Measurements from ENCODE around the gene TRMT44.

Gene TRMT44

DNA sequence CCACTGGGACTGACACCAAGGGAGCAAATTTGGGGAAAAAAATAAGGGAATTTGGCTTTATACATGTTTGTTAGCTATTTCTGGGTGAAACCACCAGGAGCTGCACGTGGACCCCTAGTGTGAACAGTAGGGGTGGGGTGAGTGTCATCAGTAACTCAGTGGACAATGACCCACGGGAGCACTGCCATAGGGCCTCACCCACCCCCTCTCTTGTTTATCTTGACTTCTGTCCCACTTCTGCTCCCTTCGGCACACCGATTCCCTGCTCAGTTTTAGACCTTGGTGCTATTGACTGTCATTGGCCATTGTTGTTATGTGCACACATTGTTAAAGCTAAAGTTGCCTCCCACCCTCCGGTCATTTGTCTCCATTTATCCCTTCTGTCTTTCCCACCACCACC lies 9.0 kb upstream of the TRMT44 start:
- no peak overlapping the region for H3K4me3 ChIP-seq (ENCODE audit: control insufficient read depth in 1 of 7, extremely low read depth in 1 of 7, insufficient read depth in 4 of 7, low read depth in 2 of 7, low read length in 6 of 7)
- no peaks in the 10 kb centered on the region for H3K27me3 ChIP-seq (replicated peaks in 2 of 5; ENCODE audit: control insufficient read depth in 4 of 5, insufficient read depth in 5 of 5, low read length in 4 of 5)
- H3K4me1 ChIP-seq (ENCODE audit: control extremely low read depth in 1 of 4, control insufficient read depth in 4 of 4, insufficient read depth in 4 of 4, low read length in 3 of 4) = peaks cover 6 to 28% (median 24%) of the 10 kb centered on the region in 4 experiments
- no peak for DNase-seq
- no peak overlapping the region for H3K27ac ChIP-seq (ENCODE audit: insufficient read depth in 1 of 2, low read depth in 1 of 2, low read length in 2 of 2, poor library complexity in 1 of 2, severe bottlenecking in 2 of 2)
- H3K9me3 ChIP-seq (ENCODE audit: control extremely low read depth in 1 of 5, control insufficient read depth in 4 of 5, insufficient read depth in 2 of 5, low read depth in 1 of 5, low read length in 4 of 5) = no peaks in the 10 kb centered on the region
- H3K36me3 ChIP-seq (ENCODE audit: control insufficient read depth in 4 of 4, insufficient read depth in 4 of 4, low read length in 3 of 4) = peaks cover 0 to 3% (median 0%) of the 10 kb centered on the region in 4 experiments
- ChIA-PET POLR2A (no interaction called here), CTCF (interaction anchor here (1.2 kb wide), 1 partner anchor 30 kb away, joined by 3 read pairs; no protein-coding TSS in a partner anchor)
- WGBS (ENCODE audit: insufficient coverage) = 100% methylated on average over 4 of the region's 5 CpGs

DNA sequence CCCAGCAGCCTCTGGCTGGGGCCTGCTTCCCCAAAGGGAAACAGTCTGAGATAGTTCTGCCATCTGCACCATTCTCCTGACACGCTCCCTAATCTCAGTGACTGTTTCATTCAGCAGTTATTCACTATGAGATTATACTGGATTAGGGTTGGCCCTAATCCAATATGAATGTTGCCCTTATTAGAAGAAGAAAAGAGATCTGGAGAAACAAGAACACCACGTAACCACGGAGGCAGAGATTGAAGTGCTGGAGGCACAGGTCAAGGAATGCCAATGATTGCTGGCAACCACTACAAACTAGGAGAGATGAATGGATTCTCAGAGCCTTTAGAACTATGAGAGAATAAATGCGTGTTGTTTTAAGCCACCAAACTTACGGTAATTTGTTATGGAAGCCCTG lies 7.4 kb upstream of the TRMT44 start:
- peaks cover 0 to 3% (median 0%) of the 10 kb centered on the region in 4 experiments for H3K36me3 ChIP-seq (ENCODE audit: control insufficient read depth in 4 of 4, insufficient read depth in 4 of 4, low read length in 3 of 4)
- 100% methylated on average over 1 of the region's 5 CpGs for WGBS (ENCODE audit: insufficient coverage)
- POLR2A ChIA-PET = no interaction called here

GRCh38 chr4:8434251-8435073 lies 6.1 kb upstream of the TRMT44 start:
- Histone ChIP-seq H3K27ac (ENCODE audit: insufficient read depth in 1 of 2, low read depth in 1 of 2, low read length in 2 of 2, poor library complexity in 1 of 2, severe bottlenecking in 2 of 2) (no peak overlapping the region), H3K9me3 (ENCODE audit: control extremely low read depth in 1 of 5, control insufficient read depth in 4 of 5, insufficient read depth in 2 of 5, low read depth in 1 of 5, low read length in 4 of 5) (no peaks in the 10 kb centered on the region), H3K4me1 (ENCODE audit: control extremely low read depth in 1 of 4, control insufficient read depth in 4 of 4, insufficient read depth in 4 of 4, low read length in 3 of 4) (peaks cover 3 to 19% (median 13%) of the 10 kb centered on the region in 4 experiments), H3K4me3 (ENCODE audit: control insufficient read depth in 1 of 7, extremely low read depth in 1 of 7, insufficient read depth in 4 of 7, low read depth in 2 of 7, low read length in 6 of 7) (no peak overlapping the region), H3K27me3 (replicated peaks in 2 of 5; ENCODE audit: control insufficient read depth in 4 of 5, insufficient read depth in 5 of 5, low read length in 4 of 5) (no peaks in the 10 kb centered on the region), H3K36me3 (ENCODE audit: control insufficient read depth in 4 of 4, insufficient read depth in 4 of 4, low read length in 3 of 4) (peaks cover 0 to 3% (median 0%) of the 10 kb centered on the region in 4 experiments)
- WGBS (ENCODE audit: insufficient coverage) = over 99% methylated on average over 17 of the region's 21 CpGs
- ChIA-PET POLR2A (no interaction called here), CTCF (no interaction called here)
- no peak for DNase-seq

More for the DNA sequence above, 7.4 kb upstream of the TRMT44 start:
- Histone ChIP-seq H3K4me1 (ENCODE audit: control extremely low read depth in 1 of 4, control insufficient read depth in 4 of 4, insufficient read depth in 4 of 4, low read length in 3 of 4) (peaks cover 6 to 21% (median 19%) of the 10 kb centered on the region in 4 experiments), H3K27ac (ENCODE audit: insufficient read depth in 1 of 2, low read depth in 1 of 2, low read length in 2 of 2, poor library complexity in 1 of 2, severe bottlenecking in 2 of 2) (no peak overlapping the region), H3K4me3 (ENCODE audit: control insufficient read depth in 1 of 7, extremely low read depth in 1 of 7, insufficient read depth in 4 of 7, low read depth in 2 of 7, low read length in 6 of 7) (no peak overlapping the region), H3K27me3 (replicated peaks in 2 of 5; ENCODE audit: control insufficient read depth in 4 of 5, insufficient read depth in 5 of 5, low read length in 4 of 5) (no peaks in the 10 kb centered on the region), H3K9me3 (ENCODE audit: control extremely low read depth in 1 of 5, control insufficient read depth in 4 of 5, insufficient read depth in 2 of 5, low read depth in 1 of 5, low read length in 4 of 5) (no peaks in the 10 kb centered on the region)
- DNase-seq = no peak
- CTCF ChIA-PET = no interaction called here

DNA sequence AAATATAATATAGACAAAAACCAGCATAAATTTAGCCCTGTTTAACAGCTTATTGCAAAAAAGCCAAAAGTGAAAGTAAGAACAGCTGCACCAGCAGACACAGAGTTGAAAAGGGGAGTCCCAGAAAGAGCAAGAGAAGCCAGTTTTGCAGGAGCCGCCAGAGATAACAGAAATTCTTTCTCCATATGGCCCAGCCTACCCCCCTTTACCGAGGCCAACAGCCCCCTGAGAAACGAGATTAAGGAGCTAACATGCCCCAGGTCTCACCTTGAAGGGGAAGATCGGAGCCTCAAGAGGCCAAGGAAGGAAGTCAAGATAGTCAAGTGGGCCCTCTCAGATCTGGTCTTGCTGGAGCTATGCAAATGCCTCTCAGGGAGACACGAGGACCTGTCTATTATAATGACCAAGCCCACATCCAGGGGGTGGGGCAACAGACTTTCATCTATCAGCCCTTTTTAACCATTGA lies 4.9 kb upstream of the TRMT44 start:
- ChIA-PET CTCF (interaction anchor here (1.1 to 2.0 kb wide), 3 partner anchors 7 to 16 kb away, joined by 3 to 10 read pairs (median 5); no protein-coding TSS in a partner anchor), POLR2A (no interaction called here)
- H3K4me1 ChIP-seq (ENCODE audit: control extremely low read depth in 1 of 4, control insufficient read depth in 4 of 4, insufficient read depth in 4 of 4, low read length in 3 of 4) = peaks cover 3 to 26% (median 14%) of the 10 kb centered on the region in 4 experiments
- H3K27me3 ChIP-seq (replicated peaks in 2 of 5; ENCODE audit: control insufficient read depth in 4 of 5, insufficient read depth in 5 of 5, low read length in 4 of 5) = no peaks in the 10 kb centered on the region
- DNase-seq = peak; percentile 14 to 70 (median 56)
- peak overlapping the region; percentile 7 to 79 for H3K27ac ChIP-seq (ENCODE audit: insufficient read depth in 1 of 2, low read depth in 1 of 2, low read length in 2 of 2, poor library complexity in 1 of 2, severe bottlenecking in 2 of 2)
- peaks cover 0 to 2% (median 0%) of the 10 kb centered on the region in 5 experiments for H3K9me3 ChIP-seq (ENCODE audit: control extremely low read depth in 1 of 5, control insufficient read depth in 4 of 5, insufficient read depth in 2 of 5, low read depth in 1 of 5, low read length in 4 of 5)
- 0% methylated on average over 1 of the region's 5 CpGs for WGBS (ENCODE audit: insufficient coverage)
- H3K4me3 ChIP-seq (ENCODE audit: control insufficient read depth in 1 of 7, extremely low read depth in 1 of 7, insufficient read depth in 4 of 7, low read depth in 2 of 7, low read length in 6 of 7) = peak overlapping the region in 6 of 7 experiments; percentile 21 to 79 (median 56)
- peaks cover 0 to 3% (median 0%) of the 10 kb centered on the region in 4 experiments for H3K36me3 ChIP-seq (ENCODE audit: control insufficient read depth in 4 of 4, insufficient read depth in 4 of 4, low read length in 3 of 4)

GRCh38 chr4:8437281-8437680 lies 3.3 kb upstream of the TRMT44 start:
- POLR2A ChIA-PET = no interaction called here
- peaks cover 0 to 3% (median 0%) of the 10 kb centered on the region in 4 experiments for H3K36me3 ChIP-seq (ENCODE audit: control insufficient read depth in 4 of 4, insufficient read depth in 4 of 4, low read length in 3 of 4)
- H3K4me3 ChIP-seq (ENCODE audit: control insufficient read depth in 1 of 7, extremely low read depth in 1 of 7, insufficient read depth in 4 of 7, low read depth in 2 of 7, low read length in 6 of 7) = no peak overlapping the region
- no peaks in the 10 kb centered on the region for H3K27me3 ChIP-seq (replicated peaks in 2 of 5; ENCODE audit: control insufficient read depth in 4 of 5, insufficient read depth in 5 of 5, low read length in 4 of 5)
- WGBS (ENCODE audit: insufficient coverage) = 94% methylated on average over 13 of the region's 13 CpGs
- DNase-seq = no peak
- H3K9me3 ChIP-seq (ENCODE audit: control extremely low read depth in 1 of 5, control insufficient read depth in 4 of 5, insufficient read depth in 2 of 5, low read depth in 1 of 5, low read length in 4 of 5) = peaks cover 0 to 2% (median 0%) of the 10 kb centered on the region in 5 experiments
- CTCF ChIA-PET = interaction anchor here (1.2 to 2.0 kb wide), 2 partner anchors 9 to 11 kb away, joined by 3 to 10 read pairs; no protein-coding TSS in a partner anchor
- peaks cover 9 to 39% (median 25%) of the 10 kb centered on the region in 4 experiments for H3K4me1 ChIP-seq (ENCODE audit: control extremely low read depth in 1 of 4, control insufficient read depth in 4 of 4, insufficient read depth in 4 of 4, low read length in 3 of 4)
- no peak overlapping the region for H3K27ac ChIP-seq (ENCODE audit: insufficient read depth in 1 of 2, low read depth in 1 of 2, low read length in 2 of 2, poor library complexity in 1 of 2, severe bottlenecking in 2 of 2)

DNA sequence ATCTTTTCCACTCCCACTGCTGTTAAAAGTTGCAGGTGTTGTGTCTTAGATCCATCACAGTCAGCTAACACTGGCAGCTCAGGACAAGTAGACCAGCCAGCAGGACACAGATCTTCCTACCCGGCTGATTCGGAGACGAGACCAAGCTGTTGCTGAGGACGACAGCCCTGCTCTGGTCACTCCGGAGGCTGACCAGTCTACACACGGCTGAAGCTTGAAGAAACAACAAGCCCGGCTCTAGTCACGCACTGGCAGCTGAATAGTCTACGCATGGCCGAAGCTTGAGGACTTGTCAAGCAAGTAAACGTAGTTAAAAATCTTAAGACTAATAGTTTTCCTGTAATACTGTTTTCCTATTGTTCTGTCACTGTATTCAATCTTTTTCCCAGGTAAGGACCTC lies 1.8 kb upstream of the TRMT44 start:
- ChIA-PET POLR2A (no interaction called here), CTCF (interaction anchor here (1.6 to 3.0 kb wide), 2 partner anchors 10 to 28 kb away, joined by 4 to 16 read pairs; no protein-coding TSS in a partner anchor)
- DNase-seq = no peak
- no peak overlapping the region for H3K27ac ChIP-seq (ENCODE audit: insufficient read depth in 1 of 2, low read depth in 1 of 2, low read length in 2 of 2, poor library complexity in 1 of 2, severe bottlenecking in 2 of 2)
- WGBS (ENCODE audit: insufficient coverage) = 93% methylated on average over 10 of the region's 11 CpGs
- H3K9me3 ChIP-seq (ENCODE audit: control extremely low read depth in 1 of 5, control insufficient read depth in 4 of 5, insufficient read depth in 2 of 5, low read depth in 1 of 5, low read length in 4 of 5) = peaks cover 0 to 2% (median 0%) of the 10 kb centered on the region in 5 experiments
- H3K4me1 ChIP-seq (ENCODE audit: control extremely low read depth in 1 of 4, control insufficient read depth in 4 of 4, insufficient read depth in 4 of 4, low read length in 3 of 4) = peaks cover 9 to 48% (median 31%) of the 10 kb centered on the region in 4 experiments
- peaks cover 0 to 4% (median 0%) of the 10 kb centered on the region in 4 experiments for H3K36me3 ChIP-seq (ENCODE audit: control insufficient read depth in 4 of 4, insufficient read depth in 4 of 4, low read length in 3 of 4)
- no peaks in the 10 kb centered on the region for H3K27me3 ChIP-seq (replicated peaks in 2 of 5; ENCODE audit: control insufficient read depth in 4 of 5, insufficient read depth in 5 of 5, low read length in 4 of 5)
- no peak overlapping the region for H3K4me3 ChIP-seq (ENCODE audit: control insufficient read depth in 1 of 7, extremely low read depth in 1 of 7, insufficient read depth in 4 of 7, low read depth in 2 of 7, low read length in 6 of 7)
